Mucosa of stomach (tissue), 1 donor: ENCODE data around the gene OAS3.

ENCODE experiments used
- H3K27me3 ChIP-seq: one replicate; pipeline ENCODE4 v1.7.0; 2013; ENCODE audit warnings: mild to moderate bottlenecking, low read length; ENCODE audit not compliant: control insufficient read depth, insufficient read depth
- H3K36me3 ChIP-seq: one replicate; pipeline ENCODE4 v1.7.0; 2013; ENCODE audit warnings: low read length; ENCODE audit not compliant: control insufficient read depth, insufficient read depth
- H3K4me1 ChIP-seq: one replicate; pipeline ENCODE4 v1.7.0; 2013; ENCODE audit warnings: mild to moderate bottlenecking, low read length; ENCODE audit not compliant: control insufficient read depth, insufficient read depth
- H3K4me3 ChIP-seq: one replicate; pipeline ENCODE4 v1.7.0; 2013; ENCODE audit warnings: low read length
- H3K9ac ChIP-seq: one replicate; pipeline ENCODE4 v1.7.0; 2013; ENCODE audit warnings: mild to moderate bottlenecking, low read length, moderate library complexity
- H3K9me3 ChIP-seq: one replicate; pipeline ENCODE4 v1.7.0; 2013; ENCODE audit warnings: mild to moderate bottlenecking, low read length, moderate library complexity; ENCODE audit not compliant: control insufficient read depth
- donor health status: Pancreatic carcinoma.

Gene OAS3

DNA sequence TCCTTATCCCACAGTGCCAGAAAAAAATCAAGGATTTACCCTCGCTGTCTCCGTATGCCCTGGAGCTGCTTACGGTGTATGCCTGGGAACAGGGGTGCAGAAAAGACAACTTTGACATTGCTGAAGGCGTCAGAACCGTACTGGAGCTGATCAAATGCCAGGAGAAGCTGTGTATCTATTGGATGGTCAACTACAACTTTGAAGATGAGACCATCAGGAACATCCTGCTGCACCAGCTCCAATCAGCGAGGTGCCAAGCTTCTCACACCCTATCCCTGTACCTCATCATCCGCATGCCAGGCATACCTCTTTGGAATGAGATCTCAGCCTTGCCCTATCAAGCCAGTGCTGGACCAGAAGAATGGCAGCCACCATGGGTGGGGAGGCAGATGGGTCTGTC is 59.2 kb downstream of the OAS3 start:
- peaks cover 6% of the 10 kb centered on the region for H3K36me3 ChIP-seq

DNA sequence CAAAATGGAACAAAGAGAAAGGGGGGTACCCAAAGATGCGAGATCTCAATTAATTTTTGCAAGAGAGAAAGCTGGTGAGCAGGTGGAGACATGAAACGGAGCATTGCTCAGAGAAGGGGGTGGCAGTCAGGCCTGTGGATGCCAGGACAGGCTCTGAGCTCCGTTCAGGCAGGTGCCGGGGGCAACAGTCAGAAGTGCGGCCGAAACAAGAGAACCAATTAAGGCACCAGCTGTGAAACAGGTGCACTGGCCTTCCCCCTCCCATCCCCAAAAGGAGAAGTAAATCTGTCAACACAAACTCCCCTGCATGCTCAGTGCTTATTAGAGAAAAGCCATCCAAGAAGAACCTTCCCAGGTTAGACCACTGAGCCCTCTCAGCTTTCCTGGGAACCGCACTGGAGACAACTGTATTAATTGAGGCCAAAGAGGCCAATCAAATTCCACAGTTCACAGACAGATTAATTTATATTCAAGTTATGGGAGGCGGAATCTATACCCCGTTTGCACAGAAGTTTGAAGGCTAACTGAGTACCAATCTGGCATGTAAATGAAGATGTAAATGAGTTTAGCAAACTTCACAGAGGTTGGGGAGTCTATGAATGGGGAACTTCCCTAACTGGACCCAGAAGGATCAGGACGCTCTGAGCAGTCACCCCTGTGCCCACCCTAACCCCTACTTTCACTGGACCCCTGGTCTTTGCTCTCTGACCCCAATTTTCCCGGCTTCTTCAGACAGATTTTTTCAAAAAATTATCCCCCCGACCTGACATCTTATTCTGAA is 60.9 kb downstream of the OAS3 start:
- Histone ChIP-seq H3K9me3 (no peaks in the 10 kb centered on the region), H3K36me3 (peaks cover 6% of the 10 kb centered on the region), H3K27me3 (no peaks in the 10 kb centered on the region), H3K4me1 (no peaks in the 10 kb centered on the region), H3K9ac (no peak overlapping the region), H3K4me3 (no peak overlapping the region)

More for the DNA sequence above, 59.2 kb downstream of the OAS3 start:
- no peaks in the 10 kb centered on the region for H3K9me3 ChIP-seq
- no peaks in the 10 kb centered on the region for H3K27me3 ChIP-seq
- no peak overlapping the region for H3K4me3 ChIP-seq
- H3K4me1 ChIP-seq = no peaks in the 10 kb centered on the region
- no peak overlapping the region for H3K9ac ChIP-seq

DNA sequence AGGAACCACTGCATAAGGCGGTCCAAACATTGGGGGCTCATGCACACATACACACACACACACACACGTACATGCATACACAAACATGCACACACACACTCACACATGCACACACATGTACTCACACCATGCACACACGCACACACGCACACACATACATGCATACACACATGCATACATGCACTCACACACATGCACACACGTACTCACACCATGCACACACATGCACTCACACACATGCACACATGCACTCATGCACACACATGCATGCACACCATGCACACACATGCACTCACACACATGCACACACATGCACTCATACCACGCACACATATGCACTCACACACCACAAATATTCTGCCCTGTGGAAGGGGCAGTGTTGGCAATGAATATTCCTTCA is 62.2 kb downstream of the OAS3 start:
- H3K9ac ChIP-seq = no peak overlapping the region
- no peak overlapping the region for H3K4me3 ChIP-seq
- no peaks in the 10 kb centered on the region for H3K27me3 ChIP-seq
- H3K36me3 ChIP-seq = peaks cover 3% of the 10 kb centered on the region
- H3K9me3 ChIP-seq = no peaks in the 10 kb centered on the region
- no peaks in the 10 kb centered on the region for H3K4me1 ChIP-seq

DNA sequence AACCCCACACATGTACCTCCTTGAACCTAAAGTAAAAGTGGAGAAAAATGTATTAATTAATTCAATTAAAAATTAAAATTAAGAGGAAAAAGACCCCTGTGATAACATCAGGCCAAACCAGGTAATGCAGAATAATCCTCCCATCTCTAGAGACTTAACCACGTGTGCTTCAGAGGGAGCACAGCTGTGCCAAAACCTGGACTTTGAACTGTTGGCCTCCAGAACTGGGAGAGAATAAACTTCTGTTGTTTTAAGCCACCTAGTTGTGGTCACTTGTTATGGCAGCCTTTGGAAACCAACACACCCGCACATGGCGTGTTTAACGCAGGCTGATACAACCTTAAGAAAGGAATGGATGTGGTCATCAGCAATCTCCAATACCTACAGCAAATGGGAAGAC is 63.9 kb downstream of the OAS3 start:
- Histone ChIP-seq H3K4me1 (no peaks in the 10 kb centered on the region), H3K36me3 (no peaks in the 10 kb centered on the region), H3K4me3 (no peak overlapping the region), H3K9me3 (no peaks in the 10 kb centered on the region), H3K27me3 (no peaks in the 10 kb centered on the region), H3K9ac (no peak overlapping the region)

DNA sequence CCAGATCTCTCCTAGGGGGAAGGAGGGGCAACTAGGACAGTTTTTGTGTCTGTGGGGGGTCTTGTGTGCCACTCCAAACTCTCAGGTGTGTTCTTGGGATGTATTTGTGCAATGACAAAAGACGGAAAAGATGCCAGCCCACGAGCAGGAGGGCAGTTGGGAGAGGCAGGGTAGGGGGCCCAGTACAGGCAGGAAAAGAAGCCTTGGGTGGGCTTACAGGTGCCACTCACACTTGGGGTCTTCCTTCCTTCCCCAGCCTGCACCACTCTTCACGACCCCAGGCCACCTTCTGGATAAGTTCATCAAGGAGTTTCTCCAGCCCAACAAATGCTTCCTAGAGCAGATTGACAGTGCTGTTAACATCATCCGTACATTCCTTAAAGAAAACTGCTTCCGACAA is 64.4 kb downstream of the OAS3 start:
- no peaks in the 10 kb centered on the region for H3K36me3 ChIP-seq

DNA sequence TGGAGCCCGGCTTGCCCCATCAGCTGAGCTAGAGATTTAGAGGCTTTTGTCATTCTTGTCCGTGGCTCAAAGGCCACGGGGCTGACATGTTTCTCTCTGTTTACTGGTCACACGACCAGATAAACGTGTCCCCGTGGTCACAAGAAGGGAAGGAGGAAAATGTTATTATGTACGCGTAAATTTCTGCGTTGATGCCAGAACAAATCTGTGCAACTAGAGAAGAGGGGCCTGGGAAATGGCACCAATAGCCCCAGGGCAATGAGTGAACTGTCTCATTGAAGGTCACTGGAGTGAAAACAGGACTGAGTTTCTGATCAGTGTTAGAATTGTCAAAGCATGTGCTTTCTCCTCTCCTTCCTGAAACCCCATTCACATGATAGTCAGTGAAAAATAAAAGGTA is 65.4 kb downstream of the OAS3 start:
- H3K4me3 ChIP-seq = no peak overlapping the region
- H3K4me1 ChIP-seq = no peaks in the 10 kb centered on the region
- H3K9me3 ChIP-seq = no peaks in the 10 kb centered on the region
- no peaks in the 10 kb centered on the region for H3K27me3 ChIP-seq
- H3K36me3 ChIP-seq = no peaks in the 10 kb centered on the region
- H3K9ac ChIP-seq = no peak overlapping the region

More for the DNA sequence above, 64.4 kb downstream of the OAS3 start:
- Histone ChIP-seq H3K4me1 (no peaks in the 10 kb centered on the region), H3K9ac (no peak overlapping the region), H3K27me3 (no peaks in the 10 kb centered on the region), H3K9me3 (no peaks in the 10 kb centered on the region), H3K4me3 (no peak overlapping the region)

DNA sequence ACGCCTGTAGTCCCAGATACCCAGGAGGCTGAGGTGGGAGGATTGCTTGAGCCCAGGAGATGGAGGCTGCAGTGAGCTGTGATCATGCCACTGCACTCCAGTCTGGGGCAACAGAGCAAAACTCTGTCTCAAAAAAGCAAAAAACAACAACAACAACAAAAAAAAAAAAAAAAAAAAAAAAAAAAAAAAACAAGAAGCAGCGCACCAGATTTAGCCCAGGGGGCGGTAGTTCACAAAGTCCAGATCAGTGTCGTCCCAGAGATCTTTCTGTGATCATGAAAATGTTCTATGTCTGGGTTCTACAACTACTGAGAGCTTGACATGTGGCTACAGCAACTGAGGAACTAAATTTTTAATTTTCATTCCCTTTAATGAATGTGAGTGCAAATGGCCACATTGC is 67.5 kb downstream of the OAS3 start:
- no peaks in the 10 kb centered on the region for H3K27me3 ChIP-seq
- no peak overlapping the region for H3K9ac ChIP-seq
- H3K4me1 ChIP-seq = no peaks in the 10 kb centered on the region
- no peaks in the 10 kb centered on the region for H3K36me3 ChIP-seq
- H3K9me3 ChIP-seq = no peaks in the 10 kb centered on the region
- no peak overlapping the region for H3K4me3 ChIP-seq

DNA sequence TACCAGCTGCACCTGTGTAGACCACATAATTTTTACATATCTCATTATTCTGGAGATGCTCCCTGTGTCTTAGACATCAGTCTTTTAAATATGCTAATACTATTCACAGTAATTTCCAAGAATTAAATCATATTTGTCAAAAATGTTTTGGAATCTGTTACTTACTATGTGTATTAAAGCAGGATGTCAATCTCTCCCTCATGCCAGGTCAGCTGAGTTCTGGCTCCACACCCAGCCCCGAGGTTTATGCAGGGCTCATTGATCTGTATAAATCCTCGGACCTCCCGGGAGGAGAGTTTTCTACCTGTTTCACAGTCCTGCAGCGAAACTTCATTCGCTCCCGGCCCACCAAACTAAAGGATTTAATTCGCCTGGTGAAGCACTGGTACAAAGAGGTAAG is 67.9 kb downstream of the OAS3 start:
- no peaks in the 10 kb centered on the region for H3K9me3 ChIP-seq
- no peaks in the 10 kb centered on the region for H3K36me3 ChIP-seq
- no peak overlapping the region for H3K9ac ChIP-seq
- H3K27me3 ChIP-seq = no peaks in the 10 kb centered on the region
- H3K4me1 ChIP-seq = no peaks in the 10 kb centered on the region
- no peak overlapping the region for H3K4me3 ChIP-seq

DNA sequence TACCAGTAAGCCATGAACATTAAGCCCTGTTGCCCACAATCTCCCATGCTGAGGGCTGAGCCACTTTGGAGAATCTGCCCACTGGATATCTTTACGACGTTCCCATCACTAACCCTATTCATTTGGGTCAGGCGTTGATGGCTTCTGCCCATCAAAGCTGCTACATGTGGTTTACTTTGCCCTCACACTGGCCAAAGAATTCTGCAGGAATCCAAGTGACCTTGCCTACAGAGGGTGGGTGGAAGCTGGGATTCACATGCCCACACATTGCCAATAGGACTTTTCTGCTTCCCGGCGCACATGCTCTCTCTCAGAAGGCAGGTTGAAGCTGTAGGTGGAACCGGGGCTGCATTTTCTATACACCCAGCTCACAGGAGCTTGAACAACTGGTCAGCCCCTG is 68.4 kb downstream of the OAS3 start:
- no peaks in the 10 kb centered on the region for H3K9me3 ChIP-seq
- no peaks in the 10 kb centered on the region for H3K27me3 ChIP-seq
- no peaks in the 10 kb centered on the region for H3K4me1 ChIP-seq
- no peak overlapping the region for H3K9ac ChIP-seq
- H3K4me3 ChIP-seq = no peak overlapping the region
- H3K36me3 ChIP-seq = no peaks in the 10 kb centered on the region

DNA sequence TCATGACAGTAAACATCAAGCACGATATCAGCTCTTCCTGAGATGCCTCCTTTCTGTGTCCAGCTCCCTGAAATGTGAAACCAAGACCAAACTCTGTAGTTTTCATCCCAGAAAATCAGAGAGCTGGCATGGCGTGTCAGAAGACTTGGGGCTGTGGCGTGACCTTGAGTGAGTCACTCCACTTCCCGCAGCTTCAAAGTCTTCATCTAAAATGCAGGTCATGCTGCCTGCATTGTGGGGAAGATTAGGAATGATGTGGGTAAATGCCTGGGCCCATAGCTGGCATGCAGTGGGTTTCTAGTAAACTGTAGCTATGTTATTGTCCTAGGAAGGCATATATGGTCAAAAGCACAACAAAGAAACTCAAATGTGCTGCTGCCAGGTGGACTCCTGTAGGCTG is 68.9 kb downstream of the OAS3 start:
- H3K27me3 ChIP-seq = no peaks in the 10 kb centered on the region
- H3K4me3 ChIP-seq = no peak overlapping the region
- H3K36me3 ChIP-seq = no peaks in the 10 kb centered on the region
- H3K4me1 ChIP-seq = no peaks in the 10 kb centered on the region
- H3K9ac ChIP-seq = no peak overlapping the region
- H3K9me3 ChIP-seq = no peaks in the 10 kb centered on the region

DNA sequence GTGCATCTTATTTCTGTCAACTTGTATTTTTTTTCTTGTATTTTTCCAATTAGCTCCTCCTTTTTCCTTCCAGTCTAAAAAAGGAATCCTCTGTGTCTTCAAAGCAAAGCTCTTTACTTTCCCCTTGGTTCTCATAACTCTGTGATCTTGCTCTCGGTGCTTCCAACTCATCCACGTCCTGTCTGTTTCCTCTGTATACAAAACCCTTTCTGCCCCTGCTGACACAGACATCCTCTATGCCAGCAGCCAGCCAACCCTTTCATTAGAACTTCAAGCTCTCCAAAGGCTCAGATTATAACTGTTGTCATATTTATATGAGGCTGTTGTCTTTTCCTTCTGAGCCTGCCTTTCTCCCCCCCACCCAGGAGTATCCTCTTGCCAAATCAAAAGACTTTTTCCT is 72.4 kb downstream of the OAS3 start:
- H3K9me3 ChIP-seq = no peaks in the 10 kb centered on the region
- H3K27me3 ChIP-seq = no peaks in the 10 kb centered on the region
- H3K4me3 ChIP-seq = no peak overlapping the region
- no peaks in the 10 kb centered on the region for H3K36me3 ChIP-seq
- no peaks in the 10 kb centered on the region for H3K4me1 ChIP-seq
- H3K9ac ChIP-seq = no peak overlapping the region

DNA sequence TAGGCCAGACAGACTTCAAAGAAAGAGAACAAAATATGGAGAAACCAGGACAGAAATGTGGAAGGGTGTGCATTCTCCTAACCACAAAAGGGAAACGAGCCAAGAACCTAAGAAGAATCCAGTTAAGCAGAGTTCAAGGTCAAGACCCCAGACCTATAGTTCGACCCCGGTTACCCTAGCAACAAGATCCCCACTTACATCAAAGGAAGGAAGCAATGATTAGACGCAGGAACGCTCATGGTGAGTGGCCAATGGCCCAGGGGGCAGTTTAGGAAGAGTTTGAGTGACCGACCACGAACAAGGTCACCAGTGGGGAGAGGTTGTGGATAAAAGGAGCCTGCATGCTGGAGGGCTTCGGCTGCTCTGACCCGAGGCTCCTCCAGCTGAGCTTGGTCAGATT is 76.3 kb downstream of the OAS3 start:
- Histone ChIP-seq H3K36me3 (no peaks in the 10 kb centered on the region), H3K4me3 (no peak overlapping the region), H3K4me1 (no peaks in the 10 kb centered on the region), H3K9ac (no peak overlapping the region), H3K27me3 (no peaks in the 10 kb centered on the region), H3K9me3 (no peaks in the 10 kb centered on the region)

DNA sequence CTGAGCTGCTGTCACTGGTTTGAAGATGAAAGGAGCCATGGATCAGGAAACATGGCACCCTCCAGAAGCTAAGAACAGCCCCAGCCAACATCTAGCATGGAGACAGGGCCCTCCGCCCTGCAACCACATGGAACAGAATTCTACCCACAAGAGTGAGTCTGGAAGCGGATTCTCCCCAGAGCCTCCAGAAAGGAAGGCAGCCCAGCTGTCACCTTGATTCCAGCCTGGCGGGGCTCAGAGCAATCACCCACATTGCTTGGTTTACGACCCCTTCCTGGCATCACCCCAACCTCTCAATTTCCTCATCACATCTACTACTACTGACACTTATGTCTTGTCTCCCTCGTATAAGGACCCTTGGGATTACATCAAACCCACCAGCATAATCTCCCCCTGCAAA is 78.5 kb downstream of the OAS3 start:
- no peaks in the 10 kb centered on the region for H3K27me3 ChIP-seq
- no peak overlapping the region for H3K4me3 ChIP-seq
- no peaks in the 10 kb centered on the region for H3K4me1 ChIP-seq
- H3K36me3 ChIP-seq = no peaks in the 10 kb centered on the region
- no peaks in the 10 kb centered on the region for H3K9me3 ChIP-seq
- H3K9ac ChIP-seq = no peak overlapping the region
